Left forelimb (tissue), 1 donor: ENCODE results near the gene NCAM1.
A peak's percentile ranks its signal among the peaks of the same experiment; 100 is the strongest.
"Not testable (repeated sequence)": the region's sequence is repeated elsewhere in the genome, so short reads cannot be mapped to it uniquely, and the experiment has no call there.

ENCODE experiments used
- DNase-seq: peaks from one replicate; pipeline ENCODE4 v3.0.0-alpha.2; 2018; ENCODE audit warnings: low spot score

NCAM1 gene

DNA sequence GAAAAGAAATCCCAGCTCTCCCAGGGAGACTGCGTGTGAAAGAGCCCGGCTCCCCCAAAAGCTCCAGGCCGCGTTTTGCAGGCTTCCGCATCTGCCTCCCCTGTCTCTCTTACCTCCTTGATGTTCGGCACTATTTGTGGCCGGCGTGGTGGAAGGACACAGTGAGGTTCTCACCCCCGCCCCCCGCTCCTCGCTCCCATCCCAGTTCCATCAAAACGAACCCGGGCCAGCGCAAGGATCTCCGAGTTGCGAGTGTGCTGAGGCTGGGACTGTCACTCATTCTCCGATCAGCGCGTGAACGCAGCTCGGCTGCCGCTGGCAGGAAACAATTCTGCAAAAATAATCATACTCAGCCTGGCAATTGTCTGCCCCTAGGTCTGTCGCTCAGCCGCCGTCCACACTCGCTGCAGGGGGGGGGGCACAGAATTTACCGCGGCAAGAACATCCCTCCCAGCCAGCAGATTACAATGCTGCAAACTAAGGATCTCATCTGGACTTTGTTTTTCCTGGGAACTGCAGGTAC, at the start of gene NCAM1:
NCAM1 (plus strand) TSS at position 275 of the 523 bp plus-strand sequence.
- DNase-seq: peak; percentile 93

DNA sequence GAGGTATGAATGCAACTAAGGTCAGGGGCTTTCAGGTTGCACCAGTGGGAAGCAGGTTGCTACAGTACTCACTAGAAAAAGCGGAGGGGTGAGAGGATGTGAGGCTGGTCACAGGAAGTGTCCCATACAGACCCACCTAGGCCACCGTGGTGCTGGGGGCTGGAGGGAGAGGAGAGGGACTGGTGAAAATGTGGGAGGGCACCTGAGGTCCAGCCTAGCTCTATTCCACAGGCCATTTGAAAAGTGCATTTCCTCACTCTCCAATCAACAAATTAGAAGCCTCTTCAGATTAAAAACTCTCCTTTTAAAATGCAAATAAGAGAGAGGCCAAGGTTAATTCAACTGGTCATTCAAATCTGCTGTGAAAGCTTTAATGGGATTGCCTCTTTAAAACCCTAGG, 38.6 kb upstream of the NCAM1 start:
- DNase-seq: no peak

DNA sequence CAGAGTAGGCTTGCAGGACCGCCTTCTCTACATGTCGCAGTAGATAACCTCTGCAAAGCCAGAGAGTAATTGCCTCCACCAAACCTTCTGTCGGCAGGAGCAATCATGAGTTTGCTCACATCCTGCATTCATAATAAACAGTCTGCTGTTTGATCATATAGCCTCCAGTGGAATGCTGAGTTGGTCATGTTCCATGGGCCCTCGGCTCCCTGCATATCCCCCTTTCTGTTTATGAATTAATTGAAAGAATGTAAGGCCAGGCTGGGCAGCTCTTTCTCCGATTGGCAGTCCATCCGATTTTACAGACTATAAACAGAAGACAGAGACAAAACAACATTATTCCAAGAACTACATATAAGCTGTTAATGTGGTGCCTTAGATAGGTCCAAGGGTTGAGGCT, 36.4 kb upstream of the NCAM1 start:
- not testable (repeated sequence) for DNase-seq

DNA sequence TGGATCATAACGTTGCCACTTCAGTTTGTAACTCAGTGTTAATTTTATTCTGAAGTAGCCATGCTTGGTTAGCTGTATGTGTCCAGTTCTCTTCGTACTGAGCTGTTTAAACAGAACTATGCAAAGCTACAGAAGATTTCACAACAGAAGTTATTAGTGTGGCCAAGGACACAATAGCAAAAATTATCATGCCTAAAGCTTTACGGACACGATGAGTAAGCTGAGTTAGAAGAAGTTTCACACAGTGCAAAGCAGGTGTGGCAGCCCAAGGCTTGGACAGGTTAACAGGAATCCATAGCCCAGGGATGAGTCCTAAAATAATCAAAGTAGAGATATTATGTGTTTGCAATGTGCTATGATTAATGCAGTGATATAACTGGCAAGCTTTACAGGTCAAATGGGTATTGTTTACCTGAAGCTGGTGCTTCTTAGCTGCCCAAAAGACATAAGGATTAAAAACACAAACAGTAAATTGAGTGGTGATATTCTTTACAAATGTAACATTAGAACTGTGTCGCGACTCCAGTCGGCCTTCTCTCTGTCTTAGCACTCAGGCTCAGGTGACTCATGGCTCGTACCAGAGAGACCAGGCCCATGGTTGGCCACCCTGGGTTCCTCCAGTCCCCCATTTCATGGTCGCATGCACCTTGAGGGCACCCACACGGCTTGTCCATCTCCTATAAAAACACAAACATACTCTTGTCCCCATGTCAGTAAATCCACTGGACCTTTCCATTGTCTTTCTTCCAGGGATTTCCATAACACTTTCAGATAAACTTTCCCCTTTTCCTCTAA, 35.5 kb upstream of the NCAM1 start:
- no peak for DNase-seq

DNA sequence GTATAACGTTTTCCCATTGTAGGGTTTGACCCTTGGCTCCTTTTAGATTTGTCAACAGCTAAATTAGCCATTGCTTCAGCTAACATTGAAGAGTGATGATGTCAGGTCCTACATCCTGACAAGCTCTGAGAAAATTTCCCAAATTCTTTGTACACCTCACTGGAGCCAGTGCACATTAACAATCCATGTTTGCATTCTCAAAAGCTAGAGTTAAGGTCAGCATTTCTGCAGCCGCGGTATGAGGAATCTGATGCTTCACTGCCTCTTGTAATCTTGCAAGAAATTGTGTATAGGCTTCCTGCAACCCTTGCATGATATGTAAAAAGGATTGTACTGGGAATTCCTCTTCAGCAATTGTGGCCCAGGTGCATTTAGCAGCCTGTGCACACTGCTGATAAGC, 33.1 kb upstream of the NCAM1 start:
- no peak for DNase-seq

DNA sequence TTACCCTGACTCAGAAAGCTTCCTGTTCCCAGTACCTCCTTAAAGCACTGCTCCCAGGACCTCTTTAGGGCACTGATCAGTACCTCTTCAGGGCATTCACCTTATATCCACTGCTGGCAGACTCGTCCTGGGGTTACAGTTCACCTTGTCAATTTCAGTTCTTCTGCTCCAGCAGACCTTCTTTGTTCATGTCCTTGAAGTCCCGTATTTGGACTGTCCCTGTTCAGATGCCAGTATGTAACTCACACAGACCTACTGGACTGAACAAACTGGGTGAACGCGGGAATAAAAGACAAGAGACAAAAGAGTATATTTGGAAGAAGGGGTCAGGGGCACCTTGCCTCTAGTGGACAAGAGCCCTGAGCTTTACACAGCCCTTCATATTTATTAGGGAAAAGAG, 31.8 kb upstream of the NCAM1 start:
- no peak for DNase-seq

DNA sequence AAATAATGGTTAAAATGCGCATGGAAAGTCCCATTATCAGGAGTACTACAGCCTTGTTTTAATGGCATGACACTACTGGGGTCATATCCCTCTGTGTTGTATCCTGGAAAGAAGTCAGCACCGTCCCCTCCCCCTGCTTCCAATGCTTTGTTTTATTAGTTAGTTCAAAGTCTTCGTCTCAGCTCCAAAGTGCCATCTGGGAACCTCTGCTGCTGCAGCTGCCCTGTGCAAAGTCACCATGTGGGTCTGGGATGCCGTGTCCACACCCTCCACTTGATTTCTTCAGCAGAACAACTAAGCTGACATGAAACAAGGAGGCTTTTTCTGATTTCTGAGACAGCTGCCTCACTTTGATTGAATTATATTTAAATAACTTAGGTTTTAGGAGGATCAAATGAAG, 29.5 kb upstream of the NCAM1 start:
- no peak for DNase-seq

DNA sequence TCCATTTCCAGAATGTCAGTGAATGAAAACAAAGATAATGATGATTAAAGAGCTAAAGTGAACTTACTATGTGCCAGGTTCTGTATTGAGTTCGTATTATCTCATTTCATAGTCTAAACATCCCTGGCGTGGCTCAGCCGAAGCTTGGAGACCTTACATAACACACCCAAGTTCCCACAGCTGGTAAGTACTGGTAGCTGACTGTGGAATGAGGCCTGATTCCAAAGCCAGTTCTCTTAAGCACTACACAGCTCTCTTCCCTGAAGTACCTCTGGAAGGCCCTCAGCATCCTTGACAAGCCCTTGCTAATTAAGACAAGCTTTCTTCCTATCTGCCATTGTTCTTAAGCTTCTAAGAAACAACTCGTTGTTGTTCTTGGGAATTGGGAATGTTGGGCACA, 28.6 kb upstream of the NCAM1 start:
- no peak for DNase-seq

DNA sequence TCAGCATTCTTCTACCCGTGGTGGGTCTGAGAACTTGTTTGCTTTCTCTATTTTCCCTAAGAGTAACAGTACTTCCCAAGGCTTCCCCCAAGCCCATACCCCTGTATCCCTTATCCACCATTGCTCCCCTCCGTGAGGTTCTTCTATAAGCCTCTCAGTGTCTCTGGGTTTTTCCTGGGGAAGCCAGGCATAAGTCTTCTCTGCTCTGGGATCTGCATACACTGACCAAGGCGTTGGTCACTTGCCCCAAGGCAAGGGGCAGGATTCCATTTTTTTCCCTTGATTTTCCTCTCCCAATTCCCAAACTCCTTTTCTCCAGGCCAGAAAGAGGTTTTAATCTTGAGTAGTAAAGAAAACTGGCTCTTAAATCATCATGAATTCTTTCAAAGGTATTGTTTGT, 27.2 kb upstream of the NCAM1 start:
- no peak for DNase-seq

DNA sequence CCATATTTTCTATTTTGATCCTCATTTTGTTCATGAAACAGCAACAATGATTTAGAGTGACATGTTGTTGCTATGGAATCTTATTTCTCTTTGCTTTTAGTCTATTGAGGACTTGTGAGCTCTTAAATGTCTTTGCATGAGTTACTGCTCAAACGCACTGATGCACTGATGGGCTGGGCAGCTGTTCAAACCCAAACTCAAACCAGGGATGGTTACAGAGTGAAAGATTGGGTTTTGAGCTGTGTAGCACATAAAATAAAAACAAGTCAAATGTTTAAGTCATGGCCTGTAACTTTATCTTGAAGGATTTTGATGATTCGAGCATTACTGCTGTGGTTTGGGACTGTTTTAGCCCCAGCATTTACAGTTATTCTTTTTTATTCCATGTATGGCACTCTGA, 20.1 kb upstream of the NCAM1 start:
- DNase-seq: no peak

DNA sequence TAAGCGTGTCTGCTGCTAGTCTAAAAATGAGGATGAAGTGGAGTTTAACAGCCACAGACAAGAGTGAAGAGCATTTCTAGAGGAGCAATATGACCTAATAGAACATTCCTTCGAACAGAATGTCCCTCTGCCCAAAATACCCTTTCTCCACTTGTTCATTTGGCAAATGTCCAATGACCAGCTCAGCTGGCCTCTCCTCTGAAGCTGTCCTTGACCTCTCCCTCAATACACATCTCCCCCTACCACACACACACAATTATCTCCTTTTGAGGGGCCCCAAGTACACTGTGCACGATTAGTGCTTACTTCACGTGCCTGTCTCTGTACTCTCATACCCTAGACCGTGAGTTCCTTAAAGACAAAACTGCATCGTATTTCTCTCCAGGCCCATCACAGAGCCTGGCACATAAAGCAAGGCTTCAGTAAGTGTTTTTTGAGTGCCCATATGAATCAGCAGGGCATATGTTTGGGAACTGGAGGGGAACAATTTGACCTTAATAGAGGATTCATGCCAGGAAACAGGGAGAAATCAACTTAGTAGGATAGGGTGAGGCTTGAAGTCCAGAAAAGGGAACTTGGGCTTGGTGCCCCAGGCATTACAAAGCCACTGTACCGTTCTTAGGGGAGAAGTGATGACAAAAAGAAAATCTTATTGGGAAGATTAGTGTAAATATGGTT, 18.1 kb upstream of the NCAM1 start:
- DNase-seq: no peak

DNA sequence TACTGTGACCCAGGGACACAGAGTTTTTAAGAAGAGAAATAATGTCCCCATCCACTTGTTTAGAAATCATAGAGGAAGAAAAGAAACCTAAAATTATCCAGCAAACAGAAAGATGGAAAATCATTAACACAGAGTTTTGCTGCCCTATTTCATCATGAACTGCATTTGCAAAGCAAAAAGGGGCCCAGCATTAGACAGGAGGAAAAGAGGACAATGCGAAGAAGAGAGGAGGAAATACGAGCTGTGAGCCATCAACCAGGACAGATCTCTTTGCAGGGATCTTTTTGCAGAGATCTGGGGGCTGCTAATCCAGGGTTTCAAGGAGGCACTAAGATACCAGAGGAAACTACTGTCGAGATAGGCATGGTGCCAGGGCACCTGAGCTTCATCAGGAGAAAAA, 14.4 kb upstream of the NCAM1 start:
- DNase-seq: no peak

DNA sequence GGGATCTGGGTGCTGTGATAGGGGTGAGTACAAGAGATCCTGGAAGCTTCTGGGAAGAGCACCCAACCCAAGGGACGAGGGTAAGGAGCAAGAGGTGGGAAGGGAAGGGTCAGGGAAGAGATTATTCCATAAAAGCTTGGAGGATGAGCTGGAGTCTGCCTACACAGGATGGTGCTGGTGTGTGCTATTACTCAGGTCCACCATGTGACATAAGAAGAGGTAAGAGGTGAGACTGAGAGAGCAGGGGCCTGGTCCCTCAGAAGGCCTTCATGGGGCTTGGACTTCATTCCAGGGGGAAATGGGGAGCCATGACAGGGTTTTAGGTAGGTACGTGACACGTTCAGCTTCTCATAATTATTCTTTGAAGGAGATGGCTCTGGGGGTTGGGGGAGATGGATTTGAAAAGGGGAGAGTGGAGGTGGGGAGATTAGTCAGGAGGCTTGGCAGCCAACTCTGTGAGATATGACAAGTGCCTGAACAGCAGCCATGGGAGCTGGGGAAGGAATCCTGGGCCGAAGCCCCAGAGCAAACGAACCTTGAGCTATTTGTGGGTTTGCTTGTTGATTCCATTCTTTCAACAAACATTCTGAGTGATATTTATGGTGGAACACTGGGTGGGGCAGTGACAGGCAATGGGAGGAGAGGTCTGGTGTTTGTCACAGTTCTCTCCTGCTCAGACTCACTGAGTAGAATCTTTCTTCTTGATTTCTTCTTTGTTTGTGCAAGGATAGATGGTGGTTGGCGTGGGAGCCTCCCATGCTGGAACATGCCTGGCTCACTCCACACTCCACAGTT, 11.2 kb upstream of the NCAM1 start:
- no peak for DNase-seq

DNA sequence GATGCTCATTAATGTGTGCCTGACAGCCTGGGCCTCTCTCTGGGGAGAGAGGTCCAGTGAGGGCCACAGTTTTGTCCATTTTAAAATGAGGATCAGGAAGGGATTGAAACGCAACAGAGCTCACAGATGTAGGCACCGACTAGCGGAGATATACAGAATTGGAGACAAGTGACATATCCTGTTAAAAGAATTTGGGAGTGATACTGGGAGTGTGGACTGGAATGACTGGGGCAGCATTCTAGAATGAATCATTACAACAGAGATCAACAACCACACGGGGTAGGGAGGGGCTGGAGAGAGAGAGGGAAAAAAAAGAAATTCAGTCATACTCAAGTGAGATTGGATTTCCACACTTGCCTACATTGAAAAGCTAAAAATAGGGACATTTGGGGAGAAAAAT, 2.5 kb upstream of the NCAM1 start:
- DNase-seq: no peak

DNA sequence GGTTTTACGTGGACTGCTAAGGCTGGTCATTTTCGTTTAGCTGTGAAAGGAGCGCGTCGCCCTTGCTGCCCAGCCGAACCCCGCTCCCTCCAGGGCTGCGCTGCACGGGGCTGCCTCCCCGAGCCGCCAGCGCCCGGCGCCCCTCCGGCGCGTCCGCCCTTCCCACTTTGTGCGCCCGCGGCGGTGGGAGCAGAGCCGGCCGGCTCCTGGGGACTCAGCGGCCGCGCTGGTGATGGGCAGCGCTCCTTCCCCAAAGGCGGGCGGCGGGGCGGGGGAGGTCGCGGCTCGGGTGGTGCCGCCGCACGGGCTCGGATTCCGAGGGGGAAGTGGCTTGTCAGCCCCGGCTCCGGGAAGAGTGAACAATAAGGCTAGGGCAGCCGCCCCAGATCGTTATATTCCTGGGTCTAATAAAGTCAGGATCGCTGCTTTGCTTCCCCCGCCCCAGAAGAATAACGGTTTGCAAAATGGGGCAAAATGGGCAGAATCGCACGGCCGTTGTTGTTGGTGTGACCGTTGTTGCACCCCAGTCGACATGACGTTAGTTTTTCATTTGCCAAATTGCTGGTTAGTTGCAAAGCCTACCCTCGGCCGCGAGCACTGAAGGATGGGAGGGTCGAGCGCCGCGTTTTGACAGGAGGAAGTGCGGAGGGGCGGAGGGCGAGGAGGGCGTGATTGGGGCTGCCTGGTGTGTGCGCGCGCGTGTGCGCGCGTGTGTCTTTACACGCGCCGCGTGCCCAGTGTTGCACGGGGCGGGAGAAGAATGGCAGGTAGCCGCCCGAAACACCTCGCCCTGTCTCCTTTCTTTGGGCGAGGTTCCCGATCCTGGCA, 745 bp downstream of the NCAM1 start:
- peak; percentile 77 for DNase-seq

DNA sequence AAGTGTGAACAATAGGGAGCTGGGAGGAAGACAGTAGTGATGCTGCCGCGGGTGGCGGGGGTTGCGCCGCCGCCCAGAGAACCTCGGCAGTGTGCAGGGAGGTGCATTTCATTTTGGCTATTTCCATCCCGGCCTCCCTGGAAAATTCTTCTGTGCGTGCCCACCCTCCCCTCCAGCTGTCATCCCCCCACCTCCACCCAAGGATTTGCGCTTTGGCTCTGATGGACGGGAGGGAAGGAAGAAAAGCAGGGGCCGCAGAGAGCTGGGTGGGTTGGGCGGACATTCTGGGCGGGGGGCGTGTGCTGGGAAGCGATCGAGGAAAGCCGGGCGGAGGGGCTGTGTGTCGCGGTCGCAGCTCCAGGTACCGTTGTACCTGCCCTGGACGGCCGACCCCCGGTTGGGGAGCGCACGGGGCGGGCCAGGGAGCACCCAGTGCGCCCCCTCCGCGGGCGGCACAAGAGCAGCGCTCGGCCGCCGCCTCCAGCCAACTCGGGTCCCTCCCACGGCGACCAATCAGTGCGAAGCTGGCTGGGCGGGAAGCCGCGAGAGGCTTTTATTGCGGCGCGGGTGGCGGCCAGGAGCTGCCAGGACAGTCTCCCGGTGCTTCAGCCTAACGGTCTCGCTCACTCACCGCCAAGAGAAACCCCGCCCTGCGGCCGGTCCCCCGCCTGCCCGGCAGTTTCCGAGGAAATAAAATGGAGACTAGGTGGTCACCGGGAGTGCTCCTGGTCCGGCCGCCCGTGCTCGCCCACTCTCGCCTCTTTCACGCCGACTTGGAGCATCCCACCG, 1.6 kb downstream of the NCAM1 start:
- DNase-seq: peak; percentile 75

DNA sequence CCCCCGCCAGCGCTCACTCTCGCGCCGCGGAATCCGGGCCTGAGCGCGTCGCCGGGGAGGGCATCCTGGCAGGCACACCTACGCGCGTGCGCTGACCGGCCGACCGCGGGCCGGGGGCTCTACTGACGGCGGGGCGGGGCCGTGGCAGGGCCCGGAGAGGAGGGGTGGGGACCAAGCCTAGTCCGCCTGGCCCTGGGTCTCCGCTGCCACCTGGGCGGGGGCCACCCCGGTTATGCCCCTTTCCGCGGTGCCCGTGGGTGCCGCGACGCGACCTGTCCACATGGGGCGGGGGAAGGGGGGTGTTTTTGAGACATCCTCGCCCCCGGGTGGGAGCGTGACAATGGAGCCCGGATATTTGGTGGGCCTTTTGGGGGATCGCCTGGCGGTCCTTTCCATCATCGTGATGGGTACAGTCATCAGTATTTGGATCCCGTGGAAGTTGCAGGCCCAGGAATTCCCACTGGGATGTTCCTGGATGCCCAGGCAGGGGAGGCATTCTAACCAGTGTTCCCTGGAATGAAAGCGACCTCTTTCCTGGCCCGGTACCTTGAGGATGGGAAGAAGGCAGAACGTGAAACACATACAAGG, 2.2 kb downstream of the NCAM1 start:
- peak; percentile 72 for DNase-seq

DNA sequence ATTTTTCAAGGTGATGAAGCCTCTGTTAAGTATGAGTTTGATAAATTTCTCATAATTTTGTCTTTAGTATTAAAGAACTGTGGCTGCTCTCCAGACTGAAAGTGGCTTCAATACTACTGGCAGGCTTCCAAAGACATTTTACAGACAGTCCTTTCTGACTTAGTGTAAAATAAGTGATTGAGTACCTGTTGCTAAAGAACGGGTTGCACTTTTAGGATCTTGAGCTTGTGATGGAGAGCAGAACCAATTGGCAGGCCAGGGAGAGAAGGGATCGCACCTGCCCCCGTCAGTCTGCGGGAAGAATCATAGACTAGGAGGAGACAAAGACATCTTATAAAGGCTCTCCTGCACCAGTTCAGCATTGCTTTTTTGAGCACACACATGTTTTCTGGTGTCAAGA, 4.4 kb downstream of the NCAM1 start:
- DNase-seq: no peak

DNA sequence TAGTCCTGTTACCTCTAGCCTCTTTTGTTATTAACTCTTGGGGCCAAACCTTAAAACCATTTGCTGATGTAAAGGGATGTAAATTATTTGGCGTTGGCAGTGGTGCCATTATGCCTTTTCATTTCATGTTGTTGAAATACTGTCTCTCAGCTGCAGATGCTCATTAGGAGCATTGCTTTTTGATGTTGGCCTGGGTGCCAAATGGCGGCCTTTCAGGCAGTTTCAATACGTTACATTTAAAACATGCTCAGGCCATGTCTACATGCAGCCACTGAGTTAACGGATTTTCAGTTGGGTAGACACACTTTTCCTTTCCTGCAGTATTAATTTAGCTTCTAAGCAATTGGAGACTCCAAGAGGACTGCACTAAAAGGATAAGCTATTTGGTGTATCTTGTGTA, 5.3 kb downstream of the NCAM1 start:
- DNase-seq: no peak

DNA sequence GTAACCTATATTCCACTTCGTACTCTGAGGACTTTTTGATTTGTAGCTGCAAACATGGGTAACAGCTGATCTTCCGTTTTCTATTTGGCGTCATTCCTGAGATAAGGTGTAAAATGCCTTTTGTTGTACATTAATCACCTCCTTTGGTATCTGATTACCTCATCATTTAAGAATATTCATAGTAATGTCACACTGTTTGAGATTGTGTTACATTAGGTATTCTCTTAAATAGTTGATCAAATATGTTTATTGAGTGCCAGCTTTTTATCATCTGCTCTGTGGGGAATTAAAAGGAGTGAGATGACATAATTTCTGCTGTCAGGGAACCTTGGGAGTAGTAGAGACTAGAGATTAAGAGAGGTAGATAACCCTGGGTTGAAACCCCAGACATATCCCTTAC, 5.9 kb downstream of the NCAM1 start:
- DNase-seq: no peak
